ENCODE data around the gene ACKR2.

DNA sequence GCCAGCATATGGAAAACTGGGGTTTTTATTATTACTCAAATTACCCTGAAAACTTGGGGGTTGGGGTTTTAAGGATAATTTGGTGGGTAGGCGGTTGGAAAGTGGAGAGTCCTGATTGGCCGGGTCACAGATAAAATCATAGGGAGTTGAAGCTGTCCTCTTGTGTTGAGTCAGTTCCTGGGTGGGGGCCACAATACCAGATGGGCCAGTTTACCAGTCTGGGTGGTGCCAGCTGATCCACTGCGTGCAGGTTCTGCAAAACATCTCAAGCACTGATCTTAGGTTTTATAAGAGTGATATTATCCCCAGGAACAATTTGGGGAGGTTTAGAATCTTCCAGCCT, 91.8 kb downstream of the ACKR2 start:
- TF ChIP-seq ZNF366 (tag by site-specific recombination; conservative IDR thresholded peaks at IDR 0.05) (no peak), ZNF341 (tag by site-specific recombination; IDR thresholded peaks at IDR 0.05; ENCODE audit: low read depth) (no peak), ZNF423 (tag by site-specific recombination; IDR thresholded peaks at IDR 0.05) (no peak), ZNF510 (tag by site-specific recombination; IDR thresholded peaks at IDR 0.05; ENCODE audit: insufficient replicate concordance) (no peak), ZNF529 (tag by site-specific recombination; IDR thresholded peaks at IDR 0.05; ENCODE audit: insufficient replicate concordance) (no peak), HOXA7 (CRISPR knock-in tag; IDR thresholded peaks at IDR 0.05; ENCODE audit: borderline replicate concordance) (no peak), ZNF214 (tag by site-specific recombination; IDR thresholded peaks at IDR 0.05; ENCODE audit: borderline replicate concordance) (no peak), WT1 (tag by site-specific recombination; IDR thresholded peaks at IDR 0.05) (no peak)
- TF ChIP-seq, protein P1, sequence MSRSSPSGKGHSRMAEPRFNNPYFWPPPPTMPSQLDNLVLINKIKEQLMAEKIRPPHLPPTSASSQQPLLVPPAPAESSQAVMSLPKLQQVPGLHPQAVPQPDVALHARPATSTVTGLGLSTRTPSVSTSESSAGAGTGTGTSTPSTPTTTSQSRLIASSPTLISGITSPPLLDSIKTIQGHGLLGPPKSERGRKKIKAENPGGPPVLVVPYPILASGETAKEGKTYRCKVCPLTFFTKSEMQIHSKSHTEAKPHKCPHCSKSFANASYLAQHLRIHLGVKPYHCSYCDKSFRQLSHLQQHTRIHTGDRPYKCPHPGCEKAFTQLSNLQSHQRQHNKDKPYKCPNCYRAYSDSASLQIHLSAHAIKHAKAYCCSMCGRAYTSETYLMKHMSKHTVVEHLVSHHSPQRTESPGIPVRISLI (tag by site-specific recombination; IDR thresholded peaks at IDR 0.05): no peak
- TF ChIP-seq, protein P2, sequence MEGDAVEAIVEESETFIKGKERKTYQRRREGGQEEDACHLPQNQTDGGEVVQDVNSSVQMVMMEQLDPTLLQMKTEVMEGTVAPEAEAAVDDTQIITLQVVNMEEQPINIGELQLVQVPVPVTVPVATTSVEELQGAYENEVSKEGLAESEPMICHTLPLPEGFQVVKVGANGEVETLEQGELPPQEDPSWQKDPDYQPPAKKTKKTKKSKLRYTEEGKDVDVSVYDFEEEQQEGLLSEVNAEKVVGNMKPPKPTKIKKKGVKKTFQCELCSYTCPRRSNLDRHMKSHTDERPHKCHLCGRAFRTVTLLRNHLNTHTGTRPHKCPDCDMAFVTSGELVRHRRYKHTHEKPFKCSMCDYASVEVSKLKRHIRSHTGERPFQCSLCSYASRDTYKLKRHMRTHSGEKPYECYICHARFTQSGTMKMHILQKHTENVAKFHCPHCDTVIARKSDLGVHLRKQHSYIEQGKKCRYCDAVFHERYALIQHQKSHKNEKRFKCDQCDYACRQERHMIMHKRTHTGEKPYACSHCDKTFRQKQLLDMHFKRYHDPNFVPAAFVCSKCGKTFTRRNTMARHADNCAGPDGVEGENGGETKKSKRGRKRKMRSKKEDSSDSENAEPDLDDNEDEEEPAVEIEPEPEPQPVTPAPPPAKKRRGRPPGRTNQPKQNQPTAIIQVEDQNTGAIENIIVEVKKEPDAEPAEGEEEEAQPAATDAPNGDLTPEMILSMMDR (tag by site-specific recombination; IDR thresholded peaks at IDR 0.05): no peak
- TF ChIP-seq, protein P3, sequence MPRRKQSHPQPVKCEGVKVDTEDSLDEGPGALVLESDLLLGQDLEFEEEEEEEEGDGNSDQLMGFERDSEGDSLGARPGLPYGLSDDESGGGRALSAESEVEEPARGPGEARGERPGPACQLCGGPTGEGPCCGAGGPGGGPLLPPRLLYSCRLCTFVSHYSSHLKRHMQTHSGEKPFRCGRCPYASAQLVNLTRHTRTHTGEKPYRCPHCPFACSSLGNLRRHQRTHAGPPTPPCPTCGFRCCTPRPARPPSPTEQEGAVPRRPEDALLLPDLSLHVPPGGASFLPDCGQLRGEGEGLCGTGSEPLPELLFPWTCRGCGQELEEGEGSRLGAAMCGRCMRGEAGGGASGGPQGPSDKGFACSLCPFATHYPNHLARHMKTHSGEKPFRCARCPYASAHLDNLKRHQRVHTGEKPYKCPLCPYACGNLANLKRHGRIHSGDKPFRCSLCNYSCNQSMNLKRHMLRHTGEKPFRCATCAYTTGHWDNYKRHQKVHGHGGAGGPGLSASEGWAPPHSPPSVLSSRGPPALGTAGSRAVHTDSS (tag by site-specific recombination; IDR thresholded peaks at IDR 0.05): no peak
- TF ChIP-seq, protein P4, sequence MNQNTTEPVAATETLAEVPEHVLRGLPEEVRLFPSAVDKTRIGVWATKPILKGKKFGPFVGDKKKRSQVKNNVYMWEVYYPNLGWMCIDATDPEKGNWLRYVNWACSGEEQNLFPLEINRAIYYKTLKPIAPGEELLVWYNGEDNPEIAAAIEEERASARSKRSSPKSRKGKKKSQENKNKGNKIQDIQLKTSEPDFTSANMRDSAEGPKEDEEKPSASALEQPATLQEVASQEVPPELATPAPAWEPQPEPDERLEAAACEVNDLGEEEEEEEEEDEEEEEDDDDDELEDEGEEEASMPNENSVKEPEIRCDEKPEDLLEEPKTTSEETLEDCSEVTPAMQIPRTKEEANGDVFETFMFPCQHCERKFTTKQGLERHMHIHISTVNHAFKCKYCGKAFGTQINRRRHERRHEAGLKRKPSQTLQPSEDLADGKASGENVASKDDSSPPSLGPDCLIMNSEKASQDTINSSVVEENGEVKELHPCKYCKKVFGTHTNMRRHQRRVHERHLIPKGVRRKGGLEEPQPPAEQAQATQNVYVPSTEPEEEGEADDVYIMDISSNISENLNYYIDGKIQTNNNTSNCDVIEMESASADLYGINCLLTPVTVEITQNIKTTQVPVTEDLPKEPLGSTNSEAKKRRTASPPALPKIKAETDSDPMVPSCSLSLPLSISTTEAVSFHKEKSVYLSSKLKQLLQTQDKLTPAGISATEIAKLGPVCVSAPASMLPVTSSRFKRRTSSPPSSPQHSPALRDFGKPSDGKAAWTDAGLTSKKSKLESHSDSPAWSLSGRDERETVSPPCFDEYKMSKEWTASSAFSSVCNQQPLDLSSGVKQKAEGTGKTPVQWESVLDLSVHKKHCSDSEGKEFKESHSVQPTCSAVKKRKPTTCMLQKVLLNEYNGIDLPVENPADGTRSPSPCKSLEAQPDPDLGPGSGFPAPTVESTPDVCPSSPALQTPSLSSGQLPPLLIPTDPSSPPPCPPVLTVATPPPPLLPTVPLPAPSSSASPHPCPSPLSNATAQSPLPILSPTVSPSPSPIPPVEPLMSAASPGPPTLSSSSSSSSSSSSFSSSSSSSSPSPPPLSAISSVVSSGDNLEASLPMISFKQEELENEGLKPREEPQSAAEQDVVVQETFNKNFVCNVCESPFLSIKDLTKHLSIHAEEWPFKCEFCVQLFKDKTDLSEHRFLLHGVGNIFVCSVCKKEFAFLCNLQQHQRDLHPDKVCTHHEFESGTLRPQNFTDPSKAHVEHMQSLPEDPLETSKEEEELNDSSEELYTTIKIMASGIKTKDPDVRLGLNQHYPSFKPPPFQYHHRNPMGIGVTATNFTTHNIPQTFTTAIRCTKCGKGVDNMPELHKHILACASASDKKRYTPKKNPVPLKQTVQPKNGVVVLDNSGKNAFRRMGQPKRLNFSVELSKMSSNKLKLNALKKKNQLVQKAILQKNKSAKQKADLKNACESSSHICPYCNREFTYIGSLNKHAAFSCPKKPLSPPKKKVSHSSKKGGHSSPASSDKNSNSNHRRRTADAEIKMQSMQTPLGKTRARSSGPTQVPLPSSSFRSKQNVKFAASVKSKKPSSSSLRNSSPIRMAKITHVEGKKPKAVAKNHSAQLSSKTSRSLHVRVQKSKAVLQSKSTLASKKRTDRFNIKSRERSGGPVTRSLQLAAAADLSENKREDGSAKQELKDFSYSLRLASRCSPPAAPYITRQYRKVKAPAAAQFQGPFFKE (tag by site-specific recombination; IDR thresholded peaks at IDR 0.05; ENCODE audit: borderline replicate concordance): no peak

Measured in HEK293 (cell line).